DOHH2 (cell line): Measurements from ENCODE around the gene MAP3K1.
"Not testable (repeated sequence)": the region's sequence is repeated elsewhere in the genome, so short reads cannot be mapped to it uniquely, and the experiment has no call there.

Experiments used
- H3F3A ChIP-seq: fragments of 200-600 bp; sonication (generic), shearing (Covaris generic); 2 replicates; pipeline ENCODE4 v1.6.0; 2016; ENCODE audit warnings: antibody characterized with exemption, mild to moderate bottlenecking; ENCODE audit not compliant: control insufficient read depth, insufficient read depth
- H3K27ac ChIP-seq: fragments of 200-600 bp; sonication (generic); 2 replicates; pipeline ENCODE4 v1.5.1; 2014; ENCODE audit warnings: low read depth, mild to moderate bottlenecking, low read length, moderate library complexity
- H3K27me3 ChIP-seq: fragments of 200-600 bp; sonication (generic); 2 replicates; pipeline ENCODE4 v1.6.1; 2014; ENCODE audit warnings: mild to moderate bottlenecking, low read length, mixed read lengths; ENCODE audit not compliant: control insufficient read depth
- H3K36me3 ChIP-seq: fragments of 200-600 bp; sonication (generic); 2 replicates; pipeline ENCODE4 v1.6.1; 2014; ENCODE audit warnings: mild to moderate bottlenecking, low read length, moderate library complexity, mixed read lengths; ENCODE audit not compliant: control insufficient read depth
- H3K4me1 ChIP-seq: fragments of 200-600 bp; sonication (generic); 2 replicates; pipeline ENCODE4 v1.6.1; 2014; ENCODE audit warnings: mild to moderate bottlenecking, low read length, mixed read lengths; ENCODE audit not compliant: control insufficient read depth
- H3K4me2 ChIP-seq: fragments of 200-600 bp; sonication (generic); 2 replicates; pipeline ENCODE4 v1.6.0; 2014; ENCODE audit warnings: mild to moderate bottlenecking, low read length, moderate library complexity
- H3K4me3 ChIP-seq: fragments of 200-600 bp; sonication (generic); 2 replicates; pipeline ENCODE4 v1.5.1; 2014; ENCODE audit warnings: mild to moderate bottlenecking, low read length, mixed read lengths
- H3K79me2 ChIP-seq: fragments of 200-600 bp; sonication (generic); 2 replicates; pipeline ENCODE4 v1.6.1; 2014; ENCODE audit warnings: mild to moderate bottlenecking, low read length, mixed read lengths; ENCODE audit not compliant: control insufficient read depth
- H3K9me2 ChIP-seq: fragments of 200-600 bp; sonication (generic); replicated peaks from 2 replicates; pipeline ENCODE4 v1.6.1; 2014; ENCODE audit warnings: mild to moderate bottlenecking, low read length, mixed read lengths; ENCODE audit not compliant: control insufficient read depth
- H3K9me3 ChIP-seq: fragments of 200-600 bp; sonication (generic); 2 replicates; pipeline ENCODE4 v1.6.1; 2014; ENCODE audit warnings: antibody characterized with exemption, low read length, mixed read lengths; ENCODE audit not compliant: control insufficient read depth, insufficient read depth
- H4K20me1 ChIP-seq: fragments of 200-600 bp; sonication (generic); 2 replicates; pipeline ENCODE4 v1.6.0; 2014; ENCODE audit warnings: low read depth, mild to moderate bottlenecking, antibody characterized with exemption, low read length, moderate library complexity; ENCODE audit not compliant: control insufficient read depth, insufficient read depth
- CTCF ChIP-seq: fragments of 200-600 bp; sonication (generic); IDR thresholded peaks from one replicate; pipeline ENCODE4 v1.5.1; 2014; ENCODE audit warnings: antibody characterized with exemption, mild to moderate bottlenecking, low read depth, low read length; ENCODE audit not compliant: poor library complexity, severe bottlenecking
- EZH2phosphoT487 ChIP-seq: fragments of 200-600 bp; sonication (generic); IDR thresholded peaks from 2 replicates; pipeline ENCODE4 v1.6.1; 2017; ENCODE audit warnings: borderline replicate concordance, mild to moderate bottlenecking, antibody characterized with exemption, low read length, moderate library complexity, mixed read lengths

The MAP3K1 gene

GRCh38 chr5:56772767-56773166 lies 42.6 kb upstream of the MAP3K1 start:
- TF ChIP-seq CTCF (no peak), EZH2phosphoT487 (no peak)
- H3K4me1 ChIP-seq = peaks cover 3% of the 10 kb centered on the region; the same call in 1 of the 2 replicates
- no peak overlapping the region for H3K4me2 ChIP-seq

GRCh38 chr5:56774957-56775356 lies 40.4 kb upstream of the MAP3K1 start:
- Histone ChIP-seq H3K36me3 (no peaks in the 10 kb centered on the region), H3K27me3 (no peaks in the 10 kb centered on the region), H3K4me1 (peaks cover 3% of the 10 kb centered on the region; the same call in 1 of the 2 replicates), H3K9me2 (no peaks in the 10 kb centered on the region), H3F3A (no peaks in the 10 kb centered on the region), H4K20me1 (no peaks in the 10 kb centered on the region), H3K9me3 (no peaks in the 10 kb centered on the region), H3K27ac (no peak overlapping the region), H3K79me2 (no peaks in the 10 kb centered on the region), H3K4me3 (no peak overlapping the region), H3K4me2 (no peak overlapping the region)
- TF ChIP-seq CTCF (no peak), EZH2phosphoT487 (no peak)

More at GRCh38 chr5:56772767-56773166, 42.6 kb upstream of the MAP3K1 start:
- Histone ChIP-seq H3K4me3 (no peak overlapping the region), H3K27ac (no peak overlapping the region), H3F3A (no peaks in the 10 kb centered on the region), H3K79me2 (no peaks in the 10 kb centered on the region), H3K36me3 (no peaks in the 10 kb centered on the region), H3K9me3 (no peaks in the 10 kb centered on the region), H3K27me3 (no peaks in the 10 kb centered on the region), H4K20me1 (no peaks in the 10 kb centered on the region), H3K9me2 (no peaks in the 10 kb centered on the region)

DNA sequence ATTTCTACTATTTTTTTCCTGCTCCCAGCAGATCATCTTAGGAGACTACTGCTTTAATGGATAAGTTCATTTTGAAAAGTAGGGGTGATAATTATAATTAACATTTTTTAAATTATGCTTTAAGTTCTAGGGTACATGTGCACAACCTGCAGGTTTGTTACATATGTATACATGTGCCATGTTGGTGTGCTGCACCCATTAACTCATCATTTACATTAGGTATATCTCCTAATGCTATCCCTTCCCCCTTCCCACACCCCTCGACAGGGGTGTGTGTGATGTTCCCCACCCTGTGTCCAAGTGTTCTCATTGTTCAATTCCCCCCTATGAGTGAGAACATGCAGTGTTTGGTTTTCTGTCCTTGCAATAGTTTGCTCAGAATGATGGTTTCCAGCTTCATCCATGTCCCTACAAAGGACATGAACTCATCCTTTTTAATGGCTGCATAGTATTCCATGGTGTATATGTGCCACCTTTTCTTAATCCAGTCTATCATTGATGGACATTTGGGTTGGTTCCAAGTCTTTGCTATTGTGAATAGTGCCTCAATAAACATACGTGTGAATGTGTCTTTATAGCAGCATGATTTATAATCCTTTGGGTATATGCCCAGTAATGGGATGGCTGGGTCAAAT lies 39.0 kb upstream of the MAP3K1 start:
- not testable (repeated sequence) for H3K4me3 ChIP-seq, H3K9me3 ChIP-seq, H3F3A ChIP-seq, H4K20me1 ChIP-seq, H3K36me3 ChIP-seq, H3K4me1 ChIP-seq, H3K79me2 ChIP-seq, H3K27ac ChIP-seq, H3K27me3 ChIP-seq, H3K4me2 ChIP-seq, H3K9me2 ChIP-seq

GRCh38 chr5:56783261-56783660 lies 32.1 kb upstream of the MAP3K1 start:
- no peak overlapping the region for H3K4me3 ChIP-seq
- H3K9me3 ChIP-seq = no peaks in the 10 kb centered on the region
- H3K27ac ChIP-seq = no peak overlapping the region
- H3F3A ChIP-seq = no peaks in the 10 kb centered on the region
- no peaks in the 10 kb centered on the region; the same call in 1 of the 2 replicates for H3K9me2 ChIP-seq
- H3K4me1 ChIP-seq = no peaks in the 10 kb centered on the region
- H3K4me2 ChIP-seq = no peak overlapping the region
- no peaks in the 10 kb centered on the region for H3K27me3 ChIP-seq
- H3K79me2 ChIP-seq = no peaks in the 10 kb centered on the region
- H3K36me3 ChIP-seq = no peaks in the 10 kb centered on the region
- TF ChIP-seq EZH2phosphoT487 = no peak
- TF ChIP-seq CTCF = no peak
- H4K20me1 ChIP-seq = no peaks in the 10 kb centered on the region
